Ureter (tissue), 1 donor: ENCODE results near the gene MUC12. TPM values are rescaled to one million over a fixed set of nuclear protein-coding genes. Genes with fewer than 3 reads are reported as not detected.
"Not testable (repeated sequence)": the region's sequence is repeated elsewhere in the genome, so short reads cannot be mapped to it uniquely, and the experiment has no call there.

Source experiments
- DNase-seq: peaks from one replicate; pipeline ENCODE4 v3.0.0-alpha.2; 2020; ENCODE audit warnings: low spot score
- total RNA-seq: library from RNA; stranded (reverse); gene quantifications from one replicate; pipeline ENCODE4 v1.2.4, GENCODE V29; 2023
- donor health status: DM: yes; HTN: yes; CAD: no.

The MUC12 gene
- total RNA-seq, 1 donor from 2014 or later: 2.1 TPM

- DNase-seq: not testable (repeated sequence)
These were observed 94.8 kb downstream of the MUC12 start for GRCh38 chr7:101064176-101064550.

- DNase-seq: not testable (repeated sequence)
These were observed 95.8 kb downstream of the MUC12 start for GRCh38 chr7:101065162-101065561.

- no peak for DNase-seq
These were observed 96.9 kb downstream of the MUC12 start for GRCh38 chr7:101066141-101066832.

- DNase-seq: no peak
These were observed 97.4 kb downstream of the MUC12 start for GRCh38 chr7:101066833-101067177.

GRCh38 chr7:101068401-101068800 is 99.0 kb downstream of the MUC12 start:
- no peak for DNase-seq

Other genes starting within 250 kb of the MUC12 start
- gene EPO, start 249.1 kb upstream of the MUC12 start, total RNA-seq: 0.68 TPM
- gene ZAN, start 236.0 kb upstream of the MUC12 start, total RNA-seq: not detected
- 58.4 TPM for gene EPHB4, start 142.0 kb upstream of the MUC12 start, total RNA-seq
- 41.9 TPM for gene SLC12A9, start 116.9 kb upstream of the MUC12 start, total RNA-seq
- 120 TPM for gene TRIP6, start 102.2 kb upstream of the MUC12 start, total RNA-seq
- 133 TPM for gene SRRT, start 94.5 kb upstream of the MUC12 start, total RNA-seq
- 4.6 TPM for gene UFSP1, start 79.8 kb upstream of the MUC12 start, total RNA-seq
- gene ACHE, start 73.7 kb upstream of the MUC12 start, total RNA-seq: 4.0 TPM
- 2.1 TPM for gene MUC3A, start 20.0 kb upstream of the MUC12 start, total RNA-seq
- not detected for gene MUC17, start 50.5 kb downstream of the MUC12 start, total RNA-seq
- 57.3 TPM for gene TRIM56, start 115.9 kb downstream of the MUC12 start, total RNA-seq
- 4.3 TPM for gene SERPINE1, start 157.5 kb downstream of the MUC12 start, total RNA-seq
- gene AP1S1, start 184.9 kb downstream of the MUC12 start, total RNA-seq: 50.5 TPM
- not detected for gene VGF, start 196.0 kb downstream of the MUC12 start, total RNA-seq
- not detected for gene NAT16, start 210.7 kb downstream of the MUC12 start, total RNA-seq
- gene MOGAT3, start 231.5 kb downstream of the MUC12 start, total RNA-seq: not detected
- 50.9 TPM for gene PLOD3, start 248.0 kb downstream of the MUC12 start, total RNA-seq
- gene ZNHIT1, start 248.6 kb downstream of the MUC12 start, total RNA-seq: 57.1 TPM